HG03095 (cell line): Measurements from ENCODE around the gene DKC1.

ENCODE experiments used
- ATAC-seq: cut with Tn5 transposase; IDR thresholded peaks from one replicate; pipeline ENCODE4 v1.9.1; 2021; ENCODE audit warnings: moderate library complexity; ENCODE audit not compliant: unreplicated experiment

The DKC1 gene

GRCh38 chrX:154762537-154763296 lies at the start of gene DKC1:
TSS of gene DKC1 (plus strand) at chrX:154762864. CDS start at chrX:154762966, 102 bp downstream.
- ATAC-seq, result peak; percentile 76

GRCh38 chrX:154714925-154715324 lies 47.7 kb upstream of the DKC1 start:
- no peak for ATAC-seq

GRCh38 chrX:154715825-154716224 lies 46.8 kb upstream of the DKC1 start:
- no peak for ATAC-seq

- ATAC-seq, result no peak
Measured at GRCh38 chrX:154717824-154718223, 44.8 kb upstream of the DKC1 start.

GRCh38 chrX:154718616-154719015 lies 44.0 kb upstream of the DKC1 start:
- ATAC-seq, result no peak

- ATAC-seq, result no peak
Measured at GRCh38 chrX:154719132-154719675, 43.5 kb upstream of the DKC1 start.

- no peak for ATAC-seq
Measured at GRCh38 chrX:154720067-154720466, 42.6 kb upstream of the DKC1 start.

- ATAC-seq, result no peak
Measured at GRCh38 chrX:154721155-154721554, 41.5 kb upstream of the DKC1 start.

- no peak for ATAC-seq
Measured at GRCh38 chrX:154724993-154725756, 37.5 kb upstream of the DKC1 start.

- ATAC-seq, result no peak
Measured at GRCh38 chrX:154727418-154727817, 35.2 kb upstream of the DKC1 start.

GRCh38 chrX:154727871-154728270 lies 34.8 kb upstream of the DKC1 start:
- no peak for ATAC-seq

GRCh38 chrX:154728431-154729190 lies 34.1 kb upstream of the DKC1 start:
- ATAC-seq, result no peak

- no peak for ATAC-seq
Measured at GRCh38 chrX:154729439-154729838, 33.2 kb upstream of the DKC1 start.

- ATAC-seq, result no peak
Measured at GRCh38 chrX:154730253-154730891, 32.3 kb upstream of the DKC1 start.

- ATAC-seq, result no peak
Measured at GRCh38 chrX:154731184-154731583, 31.5 kb upstream of the DKC1 start.

GRCh38 chrX:154731881-154732280 lies 30.8 kb upstream of the DKC1 start:
- ATAC-seq, result no peak

- ATAC-seq, result no peak
Measured at GRCh38 chrX:154732421-154733065, 30.1 kb upstream of the DKC1 start.

GRCh38 chrX:154733066-154733425 lies 29.6 kb upstream of the DKC1 start:
- no peak for ATAC-seq

GRCh38 chrX:154734061-154734781 lies 28.4 kb upstream of the DKC1 start:
- no peak for ATAC-seq
